GM23338 (cell line): ENCODE measurements around the gene ZNF226. TPM values are rescaled to one million over a fixed set of nuclear protein-coding genes. Genes with fewer than 3 reads are reported as not detected.

Experiments used
- ATAC-seq: fragments of 200-7000 bp; cut with Tn5 transposase; 3 replicates; pipeline ENCODE4 v1.9.1; 2020
- DNase-seq: peaks from one replicate; pipeline ENCODE4 v3.0.0-alpha.2; 2015; ENCODE audit warnings: low spot score
- H2AFZ ChIP-seq: fragments of 200-600 bp; sonication (generic); 2 replicates; pipeline ENCODE4 v1.8.0; 2016; ENCODE audit warnings: antibody characterized with exemption, mild to moderate bottlenecking, moderate library complexity
- H3F3A ChIP-seq: fragments of 200-600 bp; sonication (generic); replicated peaks from 2 replicates; pipeline ENCODE4 v1.8.0; 2017; ENCODE audit warnings: antibody characterized with exemption, mixed run types, low read depth
- H3K27ac ChIP-seq: fragments of 200-600 bp; sonication (generic); 2 replicates; pipeline ENCODE4 v1.6.1; 2016; ENCODE audit warnings: low read depth
- H3K27me3 ChIP-seq: fragments of 200-600 bp; sonication (generic); 2 replicates; pipeline ENCODE4 v1.8.0; 2016; ENCODE audit warnings: mild to moderate bottlenecking, mixed run types, moderate library complexity; ENCODE audit not compliant: insufficient read depth
- H3K36me3 ChIP-seq: fragments of 200-600 bp; sonication (generic); 2 replicates; pipeline ENCODE4 v1.8.0; 2016; ENCODE audit warnings: mild to moderate bottlenecking; ENCODE audit not compliant: insufficient read depth
- H3K4me1 ChIP-seq: fragments of 200-600 bp; sonication (generic); 2 replicates; pipeline ENCODE4 v1.8.0; 2016; ENCODE audit warnings: mild to moderate bottlenecking, moderate library complexity; ENCODE audit not compliant: insufficient read depth
- H3K4me2 ChIP-seq: fragments of 200-600 bp; sonication (generic); 2 replicates; pipeline ENCODE4 v1.7.1; 2017; ENCODE audit warnings: mixed run types
- H3K4me3 ChIP-seq: fragments of 200-600 bp; sonication (generic); 2 replicates; pipeline ENCODE4 v1.6.1; 2016; ENCODE audit warnings: mixed run types
- H3K79me2 ChIP-seq: fragments of 200-600 bp; sonication (generic); replicated peaks from 2 replicates; pipeline ENCODE4 v1.8.0; 2017; ENCODE audit warnings: mild to moderate bottlenecking; ENCODE audit not compliant: insufficient read depth
- H3K9me2 ChIP-seq: fragments of 200-600 bp; sonication (generic); 2 replicates; pipeline ENCODE4 v1.8.0; 2017; ENCODE audit not compliant: insufficient read depth
- H4K20me1 ChIP-seq: fragments of 200-600 bp; sonication (generic); replicated peaks from 2 replicates; pipeline ENCODE4 v1.8.0; 2017; ENCODE audit warnings: mild to moderate bottlenecking; ENCODE audit not compliant: insufficient read depth
- H3K27ac Mint-ChIP-seq: 2 replicates; pipeline ENCODE4 v1.8.0; 2020; ENCODE audit warnings: inconsistent platforms, mild to moderate bottlenecking, moderate library complexity, mixed read lengths
- H3K27me3 Mint-ChIP-seq: 3 replicates; pipeline ENCODE4 v1.8.0; 2022; ENCODE audit warnings: low read depth, mild to moderate bottlenecking, moderate library complexity, mixed read lengths, inconsistent platforms; ENCODE audit not compliant: insufficient read depth, poor library complexity
- H3K36me3 Mint-ChIP-seq: 3 replicates; pipeline ENCODE4 v1.8.0; 2021; ENCODE audit warnings: low read depth, mild to moderate bottlenecking, inconsistent platforms, moderate library complexity, mixed read lengths
- H3K4me1 Mint-ChIP-seq: 3 replicates; pipeline ENCODE4 v1.8.0; 2020; ENCODE audit warnings: mild to moderate bottlenecking, inconsistent platforms, mixed read lengths
- H3K4me3 Mint-ChIP-seq: 3 replicates; pipeline ENCODE4 v1.8.0; 2021; ENCODE audit warnings: moderate library complexity, mild to moderate bottlenecking, inconsistent platforms, mixed read lengths
- H3K9me3 Mint-ChIP-seq: 3 replicates; pipeline ENCODE4 v1.8.0; 2020; ENCODE audit warnings: moderate library complexity, mild to moderate bottlenecking, inconsistent platforms, mixed read lengths
- CREB1 ChIP-seq: fragments of 250-450 bp; sonication (Bioruptor Pico); IDR thresholded peaks from 2 replicates; pipeline ENCODE4 v1.5.0; 2020; ENCODE audit warnings: low read depth, mild to moderate bottlenecking, moderate library complexity
- EZH2 ChIP-seq: fragments of 200-600 bp; sonication (generic); IDR thresholded peaks from one replicate; pipeline ENCODE4 v1.8.0; 2017; ENCODE audit warnings: antibody characterized with exemption, mild to moderate bottlenecking, low read depth; ENCODE audit not compliant: unreplicated experiment
- EZH2phosphoT487 ChIP-seq: fragments of 200-600 bp; sonication (generic); IDR thresholded peaks from one replicate; pipeline ENCODE4 v1.8.1; 2018; ENCODE audit warnings: antibody characterized with exemption; ENCODE audit not compliant: unreplicated experiment
- JUNB ChIP-seq: IDR thresholded peaks from one replicate; pipeline ENCODE4 v1.6.1; 2016; ENCODE audit warnings: antibody characterized with exemption; ENCODE audit not compliant: unreplicated experiment
- NANOG ChIP-seq: IDR thresholded peaks from 2 replicates; pipeline ENCODE4 v1.6.1; 2016; ENCODE audit warnings: antibody characterized with exemption, borderline replicate concordance
- POLR2AphosphoS5 ChIP-seq: IDR thresholded peaks from 2 replicates; pipeline ENCODE4 v1.6.1; 2016; ENCODE audit warnings: antibody characterized with exemption, low read depth
- ZNF331 ChIP-seq: fragments of 250-450 bp; sonication (Bioruptor Pico); IDR thresholded peaks from 2 replicates; pipeline ENCODE4 v1.5.0; 2020; ENCODE audit warnings: low read depth, mild to moderate bottlenecking, moderate library complexity
- ZNF462 ChIP-seq: fragments of 250-450 bp; sonication (Bioruptor Pico); IDR thresholded peaks from 2 replicates; pipeline ENCODE4 v1.5.0; 2020; ENCODE audit warnings: mild to moderate bottlenecking, moderate library complexity
- polyA plus RNA-seq: library from polyadenylated mRNA; unstranded; fragments of >200 nt; fragmentation: Nextera tagmentation; extraction: Ambion mirVana; gene quantifications from 2 replicates; pipeline ENCODE4 v1.2.1, GENCODE V29; 2016
- total RNA-seq: library from RNA; depleted of rRNA; stranded (reverse); fragments of >200 nt; shearing (Covaris generic); gene quantifications from 2 replicates; pipeline ENCODE4 v1.2.3, GENCODE V29; 2014
- TF ChIP-seq, protein P1 (sequence below): IDR thresholded peaks from one replicate; pipeline ENCODE4 v1.6.1; 2018; ENCODE audit warnings: antibody characterized with exemption; ENCODE audit not compliant: unreplicated experiment
- TF ChIP-seq, protein P2 (sequence below): IDR thresholded peaks from 2 replicates; pipeline ENCODE4 v1.6.1; 2016; ENCODE audit warnings: antibody characterized with exemption

The ZNF226 gene
- total and polyA plus RNA-seq, 2 experiments from 2014 or later, result 10.5 to 11.7 TPM

DNA sequence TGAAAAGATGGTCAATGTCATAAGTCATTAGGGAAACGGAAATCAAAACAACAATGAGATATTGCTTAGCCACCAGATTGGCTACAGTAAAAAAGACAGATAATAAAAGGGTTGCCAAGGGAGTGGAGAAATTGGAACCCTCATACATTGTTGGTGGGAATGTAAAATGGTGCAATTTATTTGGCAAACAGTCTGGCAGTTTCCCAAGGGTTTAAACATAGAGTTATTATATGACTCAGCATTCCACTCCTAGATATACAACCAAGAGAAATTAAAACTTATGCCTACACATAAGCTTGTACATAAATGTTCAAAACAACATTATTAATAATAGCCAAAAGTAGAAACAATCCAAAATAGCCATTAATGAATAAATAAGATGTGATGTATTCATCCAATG lies 37.6 kb downstream of the ZNF226 start (continued):
- TF ChIP-seq EZH2phosphoT487 (no peak), EZH2 (no peak), ZNF462 (no peak), ZNF331 (CRISPR knock-in tag) (no peak), JUNB (no peak)

DNA sequence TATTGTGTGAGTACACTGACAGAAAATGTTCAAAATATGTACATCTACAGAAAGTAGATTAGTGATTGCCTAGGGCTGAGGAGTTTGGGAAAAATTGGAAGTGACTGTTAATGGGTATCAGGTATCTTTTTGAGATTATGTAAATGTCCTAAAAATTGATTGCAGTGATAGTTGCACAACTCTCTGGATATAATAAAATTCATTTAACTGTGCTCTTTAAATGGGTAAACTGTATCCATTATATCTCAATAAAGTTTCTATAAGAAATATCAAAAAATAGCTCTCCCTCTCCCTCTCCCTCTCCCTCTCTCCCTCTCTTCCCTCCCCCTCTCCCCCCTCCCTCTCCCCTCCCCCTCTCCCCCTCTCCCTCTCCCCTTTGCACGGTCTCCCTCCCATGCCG lies 38.1 kb downstream of the ZNF226 start:
- H3K36me3 Mint-ChIP-seq, result peaks cover 6% of the 10 kb centered on the region
- Histone ChIP-seq H3F3A (no peaks in the 10 kb centered on the region), H2AFZ (no peak overlapping the region), H4K20me1 (no peaks in the 10 kb centered on the region), H3K36me3 (peaks cover 3% of the 10 kb centered on the region; the same call in 1 of the 2 replicates), H3K27ac (no peak overlapping the region), H3K4me3 (no peak overlapping the region), H3K79me2 (no peaks in the 10 kb centered on the region), H3K9me2 (peaks cover 8% of the 10 kb centered on the region; the same call in 1 of the 2 replicates), H3K4me2 (no peak overlapping the region), H3K27me3 (peaks cover 6% of the 10 kb centered on the region; the same call in 1 of the 2 replicates), H3K4me1 (peaks cover 2% of the 10 kb centered on the region)
- no peak overlapping the region for H3K4me3 Mint-ChIP-seq
- peaks cover 37% of the 10 kb centered on the region for H3K9me3 Mint-ChIP-seq
- no peak overlapping the region for H3K27ac Mint-ChIP-seq
- no peaks in the 10 kb centered on the region for H3K4me1 Mint-ChIP-seq
- DNase-seq (no peak), ATAC-seq (no peak)
- H3K27me3 Mint-ChIP-seq, result no peaks in the 10 kb centered on the region
- TF ChIP-seq, protein P1, sequence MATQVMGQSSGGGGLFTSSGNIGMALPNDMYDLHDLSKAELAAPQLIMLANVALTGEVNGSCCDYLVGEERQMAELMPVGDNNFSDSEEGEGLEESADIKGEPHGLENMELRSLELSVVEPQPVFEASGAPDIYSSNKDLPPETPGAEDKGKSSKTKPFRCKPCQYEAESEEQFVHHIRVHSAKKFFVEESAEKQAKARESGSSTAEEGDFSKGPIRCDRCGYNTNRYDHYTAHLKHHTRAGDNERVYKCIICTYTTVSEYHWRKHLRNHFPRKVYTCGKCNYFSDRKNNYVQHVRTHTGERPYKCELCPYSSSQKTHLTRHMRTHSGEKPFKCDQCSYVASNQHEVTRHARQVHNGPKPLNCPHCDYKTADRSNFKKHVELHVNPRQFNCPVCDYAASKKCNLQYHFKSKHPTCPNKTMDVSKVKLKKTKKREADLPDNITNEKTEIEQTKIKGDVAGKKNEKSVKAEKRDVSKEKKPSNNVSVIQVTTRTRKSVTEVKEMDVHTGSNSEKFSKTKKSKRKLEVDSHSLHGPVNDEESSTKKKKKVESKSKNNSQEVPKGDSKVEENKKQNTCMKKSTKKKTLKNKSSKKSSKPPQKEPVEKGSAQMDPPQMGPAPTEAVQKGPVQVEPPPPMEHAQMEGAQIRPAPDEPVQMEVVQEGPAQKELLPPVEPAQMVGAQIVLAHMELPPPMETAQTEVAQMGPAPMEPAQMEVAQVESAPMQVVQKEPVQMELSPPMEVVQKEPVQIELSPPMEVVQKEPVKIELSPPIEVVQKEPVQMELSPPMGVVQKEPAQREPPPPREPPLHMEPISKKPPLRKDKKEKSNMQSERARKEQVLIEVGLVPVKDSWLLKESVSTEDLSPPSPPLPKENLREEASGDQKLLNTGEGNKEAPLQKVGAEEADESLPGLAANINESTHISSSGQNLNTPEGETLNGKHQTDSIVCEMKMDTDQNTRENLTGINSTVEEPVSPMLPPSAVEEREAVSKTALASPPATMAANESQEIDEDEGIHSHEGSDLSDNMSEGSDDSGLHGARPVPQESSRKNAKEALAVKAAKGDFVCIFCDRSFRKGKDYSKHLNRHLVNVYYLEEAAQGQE, result no peak
- TF ChIP-seq NANOG, result no peak
- TF ChIP-seq CREB1 (CRISPR knock-in tag), result no peak
- TF ChIP-seq, protein P2, sequence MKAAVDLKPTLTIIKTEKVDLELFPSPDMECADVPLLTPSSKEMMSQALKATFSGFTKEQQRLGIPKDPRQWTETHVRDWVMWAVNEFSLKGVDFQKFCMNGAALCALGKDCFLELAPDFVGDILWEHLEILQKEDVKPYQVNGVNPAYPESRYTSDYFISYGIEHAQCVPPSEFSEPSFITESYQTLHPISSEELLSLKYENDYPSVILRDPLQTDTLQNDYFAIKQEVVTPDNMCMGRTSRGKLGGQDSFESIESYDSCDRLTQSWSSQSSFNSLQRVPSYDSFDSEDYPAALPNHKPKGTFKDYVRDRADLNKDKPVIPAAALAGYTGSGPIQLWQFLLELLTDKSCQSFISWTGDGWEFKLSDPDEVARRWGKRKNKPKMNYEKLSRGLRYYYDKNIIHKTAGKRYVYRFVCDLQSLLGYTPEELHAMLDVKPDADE, result no peak
- TF ChIP-seq POLR2AphosphoS5, result no peak
